CD14-positive monocyte (primary cell): Measurements from ENCODE around the gene ARMH1. TPM values are rescaled to one million over a fixed set of nuclear protein-coding genes. Genes with fewer than 3 reads are reported as not detected.

ENCODE experiments used
- DNase-seq, 3 donors: peaks; one replicate each; pipeline ENCODE4 v3.0.0-alpha.2; 2011 to 2022
- H2AFZ ChIP-seq: 2 replicates; pipeline ENCODE4 v1.6.0; 2012; ENCODE audit warnings: mild to moderate bottlenecking, low read depth, low read length, inconsistent platforms; ENCODE audit not compliant: insufficient read depth, poor library complexity, severe bottlenecking
- H3K27ac ChIP-seq, 2 donors: 1 replicate in 1 of 2; 2 replicates in 1 of 2; pipeline ENCODE4 v1.5.1; 2012 to 2013; ENCODE audit warnings: low read length in 2 of 2, control low read depth in 1 of 2, inconsistent platforms in 1 of 2, low read depth in 1 of 2, mild to moderate bottlenecking in 1 of 2
- H3K27me3 ChIP-seq, 2 donors: one replicate each; pipeline versions ENCODE4 v1.6.0 to v1.6.1; 2011 to 2013; ENCODE audit warnings: low read length in 2 of 2; ENCODE audit not compliant: control insufficient read depth in 2 of 2, insufficient read depth in 2 of 2
- H3K36me3 ChIP-seq, 2 donors: replicated peaks in 1 of 2; 1 replicate in 1 of 2; 2 replicates in 1 of 2; pipeline versions ENCODE4 v1.5.1 to v1.6.1; 2012 to 2013; ENCODE audit warnings: low read length in 2 of 2, control low read depth in 1 of 2, inconsistent platforms in 1 of 2, mild to moderate bottlenecking in 1 of 2; ENCODE audit not compliant: insufficient read depth in 2 of 2, control insufficient read depth in 1 of 2
- H3K4me1 ChIP-seq, 2 donors: 1 replicate in 1 of 2; 2 replicates in 1 of 2; pipeline versions ENCODE4 v1.5.1 to v1.6.1; 2012 to 2013; ENCODE audit warnings: low read length in 2 of 2, control low read depth in 1 of 2, inconsistent platforms in 1 of 2, mild to moderate bottlenecking in 1 of 2, moderate library complexity in 1 of 2; ENCODE audit not compliant: insufficient read depth in 2 of 2, control insufficient read depth in 1 of 2
- H3K4me2 ChIP-seq: replicated peaks from 2 replicates; pipeline ENCODE3; 2012; ENCODE audit warnings: low read length, moderate library complexity, mild to moderate bottlenecking; ENCODE audit not compliant: poor library complexity, severe bottlenecking; ENCODE audit errors: extremely low read depth
- H3K4me3 ChIP-seq, 3 experiments: fragments of 200-600 bp in 1 of 3; sonication (generic) in 1 of 3; replicated peaks in 1 of 3; 1 replicate in 2 of 3; 2 replicates in 1 of 3; pipeline ENCODE4 v1.5.1; 2011 to 2013; ENCODE audit warnings: low read length in 3 of 3, mild to moderate bottlenecking in 3 of 3, control low read depth in 2 of 3, low read depth in 2 of 3, inconsistent platforms in 1 of 3, moderate library complexity in 1 of 3
- H3K79me2 ChIP-seq: 2 replicates; pipeline ENCODE4 v1.6.0; 2012; ENCODE audit warnings: mild to moderate bottlenecking, control low read depth, inconsistent platforms, low read length, moderate library complexity; ENCODE audit not compliant: insufficient read depth
- H3K9ac ChIP-seq: 2 replicates; pipeline ENCODE4 v1.6.0; 2017; ENCODE audit warnings: low read length, mild to moderate bottlenecking; ENCODE audit not compliant: insufficient read depth, poor library complexity, severe bottlenecking
- H3K9me3 ChIP-seq, 2 donors: replicated peaks in 1 of 2; 1 replicate in 1 of 2; 2 replicates in 1 of 2; pipeline versions ENCODE4 v1.5.1 to v1.6.1; 2012 to 2013; ENCODE audit warnings: low read length in 2 of 2, control low read depth in 1 of 2; ENCODE audit not compliant: control insufficient read depth in 1 of 2, insufficient read depth in 1 of 2
- H4K20me1 ChIP-seq: 2 replicates; pipeline ENCODE4 v1.6.0; 2012; ENCODE audit warnings: mild to moderate bottlenecking, low read length, control low read depth, moderate library complexity; ENCODE audit not compliant: insufficient read depth
- H3K27ac Mint-ChIP-seq, 7 donors: one replicate each; pipeline ENCODE4 v1.8.0; 2020; ENCODE audit warnings: mild to moderate bottlenecking in 7 of 7, mixed read lengths in 7 of 7, moderate library complexity in 6 of 7, inconsistent platforms in 2 of 7
- H3K27me3 Mint-ChIP-seq, 3 donors: one replicate each; pipeline ENCODE4 v1.8.0; 2021 to 2022; ENCODE audit warnings: low read depth in 3 of 3, mild to moderate bottlenecking in 3 of 3, mixed read lengths in 3 of 3, moderate library complexity in 3 of 3, inconsistent platforms in 1 of 3
- H3K36me3 Mint-ChIP-seq, 2 donors: one replicate each; pipeline ENCODE4 v1.8.0; 2020; ENCODE audit warnings: mixed read lengths in 2 of 2, inconsistent platforms in 1 of 2, mild to moderate bottlenecking in 1 of 2
- H3K4me1 Mint-ChIP-seq: one replicate; pipeline ENCODE4 v1.8.0; 2020; ENCODE audit warnings: mild to moderate bottlenecking, mixed read lengths
- H3K4me3 Mint-ChIP-seq, 2 donors: one replicate each; pipeline ENCODE4 v1.8.0; 2020; ENCODE audit warnings: mild to moderate bottlenecking in 2 of 2, mixed read lengths in 2 of 2, moderate library complexity in 1 of 2
- H3K9me3 Mint-ChIP-seq, 7 donors: one replicate each; pipeline ENCODE4 v1.8.0; 2020 to 2022; ENCODE audit warnings: mixed read lengths in 7 of 7, mild to moderate bottlenecking in 6 of 7, moderate library complexity in 6 of 7, inconsistent platforms in 2 of 7
- WGBS: methylation state at CpG from one replicate; pipeline ENCODE4 v1.1.5; 2013; ENCODE audit warnings: missing lambda C conversion rate; ENCODE audit not compliant: insufficient coverage; 5-methylcytosine and 5-hydroxymethylcytosine counted together
- intact Hi-C, 2 donors: fragments of 100-400 bp; cut with micrococcal nuclease; formaldehyde crosslinking; loops; one replicate each; pipeline versions ENCODE4 v1.15.0 to v1.15.1; 2023
- polyA plus RNA-seq, 3 donors: library from polyadenylated mRNA; depleted of rRNA in 1 of 3; unstranded in 2 of 3; stranded (reverse) in 1 of 3; fragments of 300-500 nt in 2 of 3; fragments of >200 nt in 1 of 3; fragmentation: Illumina TruSeq in 2 of 3; gene quantifications; 1 replicate in 2 of 3; 2 replicates in 1 of 3; pipeline ENCODE4 v1.2.3, GENCODE V29; 2012 to 2021
- TF ChIP-seq, protein P1 (sequence below): fragments of 200-600 bp; IDR thresholded peaks from one replicate; pipeline ENCODE4 v1.8.0; 2022; ENCODE audit warnings: antibody characterized with exemption, mild to moderate bottlenecking

The ARMH1 gene
- polyA plus RNA-seq, 3 donors = 14.7 to 209 (median 15.8) TPM

DNA sequence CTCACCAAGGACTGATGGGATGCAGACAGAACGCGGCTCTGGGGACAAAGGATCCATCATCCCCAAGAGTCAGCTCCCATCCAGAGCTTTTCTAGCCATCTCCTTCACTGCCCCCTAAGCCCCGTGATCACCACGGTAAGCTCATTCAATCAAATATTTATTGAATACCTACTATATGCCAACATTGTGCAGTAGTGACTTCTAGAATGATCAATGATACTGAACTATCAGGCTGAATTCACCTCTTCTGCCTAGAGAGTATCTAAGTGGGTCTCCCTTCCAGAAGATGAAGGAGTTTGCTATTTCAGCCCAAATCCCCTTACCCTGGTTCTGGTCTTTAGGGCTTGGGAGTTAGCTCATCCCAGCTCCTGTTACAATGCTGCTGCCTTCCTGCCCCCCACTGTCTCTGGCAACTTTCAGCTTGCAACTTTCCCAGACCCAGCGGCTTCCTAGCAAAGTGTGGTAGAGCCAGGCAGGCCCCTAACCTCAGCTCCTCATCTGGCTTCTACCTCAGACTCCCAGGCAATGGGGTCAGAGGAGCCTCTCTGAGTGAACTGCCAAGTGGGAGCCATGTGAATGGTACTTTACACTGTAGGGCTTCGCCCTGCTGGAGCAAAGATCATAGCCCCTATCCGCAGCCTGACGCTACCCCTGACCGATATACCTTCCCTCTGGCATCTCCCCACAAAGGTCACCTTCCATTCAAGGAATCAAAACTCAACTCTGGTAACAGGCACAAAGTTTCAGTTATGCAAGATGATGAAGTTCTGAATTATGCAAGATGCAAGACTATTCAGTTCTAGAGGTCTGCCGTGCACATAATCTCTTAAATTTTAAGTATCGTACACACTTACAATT lies 21.2 kb upstream of the ARMH1 start:
- Histone ChIP-seq H3K27ac (no peak overlapping the region), H2AFZ (no peak overlapping the region), H3K27me3 (no peaks in the 10 kb centered on the region), H3K9me3 (no peaks in the 10 kb centered on the region), H3K4me3 (no peak overlapping the region), H4K20me1 (peaks cover 34% of the 10 kb centered on the region), H3K79me2 (no peaks in the 10 kb centered on the region), H3K9ac (no peak overlapping the region), H3K36me3 (peaks cover 35 to 50% of the 10 kb centered on the region in 2 donors), H3K4me2 (no peak overlapping the region), H3K4me1 (no peaks in the 10 kb centered on the region)
- TF ChIP-seq, protein P1, sequence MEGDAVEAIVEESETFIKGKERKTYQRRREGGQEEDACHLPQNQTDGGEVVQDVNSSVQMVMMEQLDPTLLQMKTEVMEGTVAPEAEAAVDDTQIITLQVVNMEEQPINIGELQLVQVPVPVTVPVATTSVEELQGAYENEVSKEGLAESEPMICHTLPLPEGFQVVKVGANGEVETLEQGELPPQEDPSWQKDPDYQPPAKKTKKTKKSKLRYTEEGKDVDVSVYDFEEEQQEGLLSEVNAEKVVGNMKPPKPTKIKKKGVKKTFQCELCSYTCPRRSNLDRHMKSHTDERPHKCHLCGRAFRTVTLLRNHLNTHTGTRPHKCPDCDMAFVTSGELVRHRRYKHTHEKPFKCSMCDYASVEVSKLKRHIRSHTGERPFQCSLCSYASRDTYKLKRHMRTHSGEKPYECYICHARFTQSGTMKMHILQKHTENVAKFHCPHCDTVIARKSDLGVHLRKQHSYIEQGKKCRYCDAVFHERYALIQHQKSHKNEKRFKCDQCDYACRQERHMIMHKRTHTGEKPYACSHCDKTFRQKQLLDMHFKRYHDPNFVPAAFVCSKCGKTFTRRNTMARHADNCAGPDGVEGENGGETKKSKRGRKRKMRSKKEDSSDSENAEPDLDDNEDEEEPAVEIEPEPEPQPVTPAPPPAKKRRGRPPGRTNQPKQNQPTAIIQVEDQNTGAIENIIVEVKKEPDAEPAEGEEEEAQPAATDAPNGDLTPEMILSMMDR = peak; percentile 62
- Mint-ChIP-seq H3K4me3 (no peak overlapping the region), H3K4me1 (peaks cover 2% of the 10 kb centered on the region), H3K27ac (no peak overlapping the region), H3K9me3 (no peaks in the 10 kb centered on the region), H3K36me3 (peaks cover 53 to 55% of the 10 kb centered on the region in 2 donors), H3K27me3 (peaks cover 0 to 2% (median 0%) of the 10 kb centered on the region in 3 donors)
- DNase-seq = no peak
- intact Hi-C loops = loop anchor here (5.0 kb wide), 2 partner anchors 271 to 276 kb away; no protein-coding TSS in a partner anchor
- WGBS = 35% methylated on average over 2 of the region's 11 CpGs

DNA sequence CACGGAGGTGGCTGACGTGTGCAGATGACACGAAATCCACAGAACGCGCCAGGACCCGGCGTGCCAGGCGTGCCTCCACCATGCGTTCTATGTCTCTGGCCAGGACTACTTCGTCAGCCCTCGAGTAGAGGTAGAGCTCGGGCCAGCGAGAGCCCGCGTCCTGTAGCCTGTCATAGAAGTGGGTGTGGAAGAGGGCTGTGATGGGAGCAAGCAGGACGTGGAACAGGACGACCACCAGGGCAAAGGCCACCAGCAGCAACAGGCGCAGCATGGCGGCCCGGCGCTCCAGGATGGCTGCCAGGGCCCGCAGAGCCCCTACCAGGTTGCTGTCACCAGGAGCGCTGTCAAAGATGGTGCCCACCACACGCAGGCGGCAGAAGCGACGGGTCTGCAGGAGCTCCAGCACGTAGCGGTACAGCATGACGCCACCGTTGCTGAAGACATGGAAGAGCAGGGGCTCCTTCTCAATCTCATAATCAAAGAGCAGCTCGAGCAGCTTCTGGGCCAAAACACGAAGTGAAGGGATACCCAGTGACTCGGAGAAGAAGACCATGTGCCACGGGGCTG lies 19.8 kb upstream of the ARMH1 start:
- peaks cover 27% of the 10 kb centered on the region for H4K20me1 ChIP-seq
- no peak overlapping the region for H2AFZ ChIP-seq
- Mint-ChIP-seq H3K27me3 (peaks cover 0 to 3% (median 0%) of the 10 kb centered on the region in 3 donors), H3K4me1 (peaks cover 2% of the 10 kb centered on the region), H3K36me3 (peaks cover 49% of the 10 kb centered on the region in 2 donors), H3K4me3 (no peak overlapping the region), H3K27ac (peak overlapping the region in 1 of 7 donors; percentile 22), H3K9me3 (no peaks in the 10 kb centered on the region)
- WGBS = 98% methylated on average over 35 of the region's 35 CpGs
- H3K27ac ChIP-seq = no peak overlapping the region
- H3K4me1 ChIP-seq = no peaks in the 10 kb centered on the region
- H3K9me3 ChIP-seq = no peaks in the 10 kb centered on the region
- DNase-seq = no peak
- H3K27me3 ChIP-seq = no peaks in the 10 kb centered on the region
- TF ChIP-seq, protein P1 = no peak
- no peak overlapping the region for H3K4me2 ChIP-seq
- no peak overlapping the region for H3K4me3 ChIP-seq
- H3K79me2 ChIP-seq = no peaks in the 10 kb centered on the region
- intact Hi-C loops = loop anchor here (5.0 kb wide), 3 partner anchors 53 to 277 kb away; no protein-coding TSS in a partner anchor
- peaks cover 21 to 37% of the 10 kb centered on the region in 2 donors for H3K36me3 ChIP-seq
- H3K9ac ChIP-seq = no peak overlapping the region
